ENCODE measurements around the gene NME2.

NME2 gene

DNA sequence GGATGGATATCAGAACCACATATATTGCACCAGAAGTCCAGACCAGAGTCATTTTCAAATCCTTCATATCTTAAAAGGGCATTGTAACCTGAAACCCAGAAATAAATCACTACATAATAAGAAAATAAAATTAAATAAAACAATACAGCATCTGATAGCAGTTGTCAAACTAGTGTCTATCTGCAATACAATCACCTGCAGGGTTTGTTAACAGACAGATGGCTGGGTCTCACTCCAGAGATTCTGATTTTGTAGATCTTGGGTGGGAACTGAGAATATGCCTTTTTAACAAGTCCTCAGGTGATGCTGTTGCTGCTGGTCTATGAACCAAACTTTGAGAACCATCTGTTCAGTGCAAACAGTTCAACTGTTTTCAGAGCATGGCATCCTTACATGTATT is 37.6 kb downstream of the NME2 start:
- DNase-seq (ENCODE audit: low spot score), result no peak

DNA sequence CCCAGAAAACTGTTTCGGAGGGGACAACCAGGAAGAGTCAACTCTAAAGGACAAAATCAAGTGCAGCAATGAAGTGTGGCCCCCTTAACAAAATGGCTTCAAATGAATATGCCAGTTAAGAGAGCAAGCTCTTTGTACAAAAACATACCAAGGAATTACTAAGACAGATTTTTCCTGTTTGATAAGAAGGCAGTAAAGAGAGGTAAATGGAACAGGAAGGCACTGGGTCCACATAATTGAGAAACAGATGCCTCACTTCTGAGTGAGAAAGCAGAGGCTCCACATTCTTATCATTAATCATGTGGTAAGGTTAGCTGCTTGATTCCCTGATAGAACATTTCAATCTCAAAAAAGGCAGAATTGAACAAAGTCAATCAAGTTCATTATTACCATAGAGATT is 48.7 kb downstream of the NME2 start:
- no peak for DNase-seq (ENCODE audit: low spot score)

DNA sequence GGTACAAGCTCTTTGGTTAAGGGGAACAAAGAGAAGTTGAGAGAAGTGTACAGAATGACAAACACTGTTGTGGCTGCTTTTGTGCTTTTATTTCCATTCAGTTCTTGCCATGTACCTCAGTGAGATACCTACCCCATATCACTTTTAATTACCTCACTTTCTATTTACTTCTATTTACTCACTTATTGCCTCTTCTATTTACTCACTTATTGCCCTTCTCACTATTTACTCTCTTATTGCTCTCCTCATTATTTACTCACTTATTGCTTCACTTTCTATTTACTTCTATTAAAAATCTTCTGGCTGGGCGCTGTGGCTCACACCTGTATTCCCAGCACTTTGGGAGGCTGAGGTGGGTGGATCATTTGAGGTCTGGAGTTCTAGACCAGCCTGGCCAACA is 51.7 kb downstream of the NME2 start:
- DNase-seq (ENCODE audit: low spot score), result no peak

DNA sequence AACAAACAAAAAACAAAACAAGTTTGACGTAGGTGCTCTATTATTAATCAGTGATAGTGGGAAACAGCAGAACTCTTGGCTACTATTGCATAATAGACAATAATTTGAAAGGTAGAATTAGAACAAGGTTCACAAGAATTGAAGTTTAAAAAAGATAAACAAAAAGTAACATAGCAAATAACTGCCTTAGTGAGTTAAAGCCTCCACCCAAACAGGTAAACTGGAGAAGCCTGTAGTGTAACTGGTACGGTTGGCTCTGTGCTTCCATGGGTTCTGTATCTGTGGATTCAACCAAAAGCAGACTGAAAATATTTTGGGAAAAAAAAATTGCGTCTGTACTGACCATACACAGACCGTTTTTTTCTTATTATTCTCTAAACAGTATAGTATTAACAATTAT is 55.1 kb downstream of the NME2 start:
- no peak for DNase-seq (ENCODE audit: low spot score)

Measured in Ammon's horn (tissue), 1 donor.